Measurements from ENCODE around the gene CAAP1.
"Not testable (repeated sequence)": the region's sequence is repeated elsewhere in the genome, so short reads cannot be mapped to it uniquely, and the experiment has no call there.

CAAP1 gene

GRCh38 chr9:26892251-26893029, at the start of gene CAAP1:
CAAP1 (minus strand) TSS chr9:26892802; CDS start chr9:26892715, 87 bp downstream.
- DNase-seq = peak; percentile 70

- no peak for DNase-seq
Observed at GRCh38 chr9:26940779-26941178, 48.2 kb upstream of the CAAP1 start.

- no peak for DNase-seq
Observed at GRCh38 chr9:26939955-26940711, 47.5 kb upstream of the CAAP1 start.

DNA sequence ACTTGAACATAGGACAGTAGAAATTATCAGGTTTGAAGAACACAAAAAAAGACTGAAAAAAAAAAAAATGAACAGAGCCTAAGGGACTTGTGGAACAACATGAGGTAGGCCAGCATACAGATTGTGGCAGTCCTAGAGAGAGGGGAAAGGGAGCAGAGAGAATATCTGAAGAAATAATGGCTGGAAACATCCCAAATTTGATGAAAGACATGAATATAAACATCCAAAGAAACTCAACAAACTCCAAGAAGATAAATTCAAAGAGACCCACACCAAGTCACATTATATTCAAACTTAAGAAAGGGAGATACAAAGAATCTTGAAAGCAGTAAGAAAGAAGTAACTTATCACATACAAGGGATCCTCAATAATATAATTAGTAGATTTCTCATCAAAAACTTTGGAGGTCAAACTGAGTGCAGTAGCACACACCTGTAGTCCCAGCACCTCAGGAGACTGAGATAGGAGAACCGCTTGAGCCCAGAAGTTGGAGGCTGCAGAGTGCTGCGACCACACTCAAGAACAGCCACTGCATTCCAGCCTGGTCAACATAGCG, 45.3 kb upstream of the CAAP1 start:
- no peak for DNase-seq

DNA sequence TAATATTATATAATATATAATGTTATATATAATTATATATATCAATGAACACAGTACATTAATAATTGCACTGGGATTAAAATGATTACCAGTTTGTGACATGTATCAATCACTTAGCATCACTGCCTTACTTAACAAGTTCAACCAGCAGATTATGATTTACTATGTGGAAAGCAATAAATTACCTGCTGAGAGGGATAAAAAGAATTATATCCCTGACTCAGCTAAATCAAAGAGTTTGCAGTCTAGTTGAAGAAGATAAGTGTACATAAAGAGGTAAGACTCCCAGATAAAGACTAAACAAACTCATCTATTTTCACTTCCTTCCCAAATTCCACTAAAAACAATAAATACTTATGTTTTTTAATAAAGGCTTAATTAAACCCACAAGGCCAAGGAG, 43.2 kb upstream of the CAAP1 start:
- DNase-seq = no peak

GRCh38 chr9:26928902-26929495, 36.4 kb upstream of the CAAP1 start:
- no peak for DNase-seq

DNA sequence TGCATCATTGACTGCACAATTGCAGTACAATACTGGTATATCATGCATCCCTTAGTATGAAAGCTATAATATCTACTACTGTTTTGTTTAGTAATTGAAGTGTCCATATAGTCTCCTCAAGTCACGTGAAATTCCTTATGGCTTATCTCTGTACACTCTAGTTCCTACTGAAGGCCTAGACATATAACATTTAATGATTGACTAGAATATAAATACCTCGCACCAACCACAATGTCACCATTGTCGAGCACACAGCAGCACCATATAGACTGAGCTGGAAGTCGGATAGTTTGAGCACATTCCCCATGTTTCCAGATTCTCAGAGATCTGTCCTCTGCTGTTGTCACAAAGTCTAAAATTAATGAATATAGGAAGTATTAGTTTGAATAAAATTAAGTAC, 33.0 kb upstream of the CAAP1 start:
- no peak for DNase-seq

DNA sequence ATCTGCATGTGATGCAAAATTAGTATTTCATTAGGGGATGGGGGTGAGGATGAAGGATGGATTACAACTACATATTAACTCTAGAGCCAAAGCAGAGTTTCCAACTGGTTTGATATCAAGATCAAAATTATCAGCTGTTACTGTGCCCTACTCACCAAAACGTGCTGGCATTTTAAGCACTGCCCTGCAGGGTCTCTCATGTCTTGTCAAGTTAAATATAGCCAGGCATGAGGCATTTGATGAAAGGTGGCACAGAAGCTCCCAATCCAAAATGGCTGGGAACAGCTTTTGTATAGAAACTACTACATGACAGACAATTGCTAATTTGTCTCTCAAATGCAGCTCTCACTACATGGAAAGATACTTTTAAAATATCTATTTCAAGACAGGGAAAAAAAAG, 27.1 kb upstream of the CAAP1 start:
- DNase-seq = no peak

DNA sequence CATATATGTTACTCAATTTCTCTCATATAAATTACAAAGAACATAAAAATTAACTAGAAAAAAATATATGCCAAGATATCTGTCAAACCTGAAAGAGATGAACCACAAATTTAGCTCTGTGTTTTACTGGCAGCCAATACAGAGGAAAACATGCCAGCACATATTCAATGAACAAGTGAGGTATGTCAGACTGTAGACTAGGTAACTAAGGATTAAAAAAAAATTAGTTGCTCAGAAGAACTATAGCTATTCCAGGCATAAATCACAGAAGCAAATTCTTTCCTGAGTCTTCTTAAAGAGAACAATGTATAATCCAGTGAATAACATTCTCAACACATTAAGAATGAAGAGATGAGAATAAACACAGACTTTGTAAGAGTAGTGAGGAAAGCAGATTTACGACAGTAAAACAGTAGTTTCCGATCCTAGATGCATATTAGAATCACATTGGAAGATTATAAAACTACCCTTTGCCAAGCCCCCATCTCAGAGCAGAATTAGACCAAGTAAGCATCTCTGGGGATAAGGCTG, 20.6 kb upstream of the CAAP1 start:
- no peak for DNase-seq

DNA sequence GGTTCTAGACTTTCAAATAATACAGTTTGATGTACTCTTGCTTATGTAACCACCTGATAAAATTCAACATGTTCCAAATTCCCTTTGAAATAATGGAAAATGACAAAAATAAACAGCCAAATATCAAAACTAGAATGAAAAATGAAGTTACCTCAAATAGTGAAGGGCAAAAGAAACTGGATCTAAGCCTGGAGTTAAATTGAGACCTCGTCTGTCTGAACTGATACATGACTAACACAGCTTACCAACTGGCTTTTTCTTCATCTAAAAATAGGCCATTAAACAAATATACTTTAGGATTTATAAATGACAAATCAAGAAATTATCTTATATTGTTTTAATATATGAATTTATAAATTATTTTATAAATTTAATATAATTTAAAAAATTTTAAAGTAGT, 12.1 kb upstream of the CAAP1 start:
- no peak for DNase-seq

DNA sequence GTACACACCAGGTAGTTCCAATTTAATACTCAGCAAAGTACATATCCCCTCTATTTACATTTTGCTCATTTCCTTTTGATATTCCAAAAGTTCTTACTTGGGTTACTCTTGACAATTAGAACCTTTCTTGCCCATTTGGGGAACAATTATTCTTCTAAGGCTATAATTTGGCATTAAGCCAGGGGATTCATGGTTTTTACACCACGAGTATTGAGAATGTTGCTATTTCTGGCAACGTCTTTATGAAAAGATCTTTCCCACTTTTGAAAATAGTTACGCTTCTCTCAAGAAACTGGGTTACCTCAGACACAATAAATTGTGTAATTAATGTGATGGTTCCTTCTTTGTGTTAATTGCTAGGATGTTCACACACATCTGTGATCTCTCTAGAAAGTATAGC, 11.5 kb upstream of the CAAP1 start:
- DNase-seq = no peak

- no peak for DNase-seq
Observed at GRCh38 chr9:26893030-26893676, 551 bp upstream of the CAAP1 start.

GRCh38 chr9:26891726-26892125, 876 bp downstream of the CAAP1 start:
- no peak for DNase-seq

DNA sequence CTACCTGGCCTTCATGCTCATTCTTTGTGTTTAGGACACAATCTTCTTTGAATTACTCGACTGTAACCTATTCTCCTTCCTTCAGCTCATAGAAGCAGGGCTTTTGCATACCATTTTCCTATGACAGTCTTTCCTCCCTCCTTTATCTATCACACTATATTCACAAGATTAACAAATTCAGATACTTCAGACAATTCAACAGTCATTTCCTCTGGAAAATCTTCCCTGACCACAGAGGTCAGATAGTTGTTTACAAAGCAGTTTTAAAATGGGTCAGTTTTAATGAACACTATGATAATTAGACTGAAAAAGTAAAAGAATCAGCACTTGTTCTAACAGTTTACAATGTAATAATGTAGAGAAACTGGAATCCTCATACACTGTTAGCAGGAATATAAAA, 4.3 kb downstream of the CAAP1 start:
- no peak for DNase-seq

DNA sequence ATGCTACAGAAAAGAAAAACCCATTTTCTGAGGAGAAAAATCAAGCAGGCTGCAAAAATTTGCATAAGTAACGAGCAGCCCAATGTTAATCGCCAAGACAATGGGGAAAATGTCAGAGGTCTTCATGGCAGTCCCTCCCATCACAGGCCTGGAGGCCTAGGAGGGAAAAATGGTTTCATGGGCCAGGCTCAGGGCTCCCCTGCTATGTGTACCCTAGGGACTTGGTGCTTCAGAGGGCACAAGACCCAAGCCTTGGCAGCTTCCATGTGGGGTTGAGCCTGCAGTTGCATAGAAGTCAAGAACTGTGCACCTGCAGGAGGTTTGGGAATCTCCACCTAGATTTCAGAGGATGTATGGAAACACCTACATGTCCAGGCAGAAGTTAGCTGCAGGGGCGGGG, 10.4 kb downstream of the CAAP1 start:
- no peak for DNase-seq

GRCh38 chr9:26880262-26880661, 12.3 kb downstream of the CAAP1 start:
- no peak for DNase-seq

- not testable (repeated sequence) for DNase-seq
Observed at GRCh38 chr9:26875155-26875554, 17.4 kb downstream of the CAAP1 start.

DNA sequence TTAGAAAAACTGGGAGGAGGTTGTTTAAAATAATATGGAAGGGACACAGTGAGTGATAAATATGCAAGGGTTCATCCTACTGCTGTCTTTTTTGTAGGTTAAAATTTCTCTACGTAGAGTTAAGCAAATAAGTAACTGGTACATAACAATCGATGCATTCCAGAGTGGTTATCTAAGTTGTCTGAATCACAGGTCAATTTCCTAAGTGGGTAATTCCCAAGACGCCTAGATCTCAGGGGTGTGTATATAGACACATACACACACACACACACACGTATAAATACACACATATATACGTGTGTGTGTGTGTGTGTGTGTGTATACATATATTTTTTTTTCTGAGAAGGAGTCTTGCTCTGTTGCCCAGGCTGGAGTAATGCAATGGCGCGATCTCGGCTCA, 22.3 kb downstream of the CAAP1 start:
- DNase-seq = no peak

DNA sequence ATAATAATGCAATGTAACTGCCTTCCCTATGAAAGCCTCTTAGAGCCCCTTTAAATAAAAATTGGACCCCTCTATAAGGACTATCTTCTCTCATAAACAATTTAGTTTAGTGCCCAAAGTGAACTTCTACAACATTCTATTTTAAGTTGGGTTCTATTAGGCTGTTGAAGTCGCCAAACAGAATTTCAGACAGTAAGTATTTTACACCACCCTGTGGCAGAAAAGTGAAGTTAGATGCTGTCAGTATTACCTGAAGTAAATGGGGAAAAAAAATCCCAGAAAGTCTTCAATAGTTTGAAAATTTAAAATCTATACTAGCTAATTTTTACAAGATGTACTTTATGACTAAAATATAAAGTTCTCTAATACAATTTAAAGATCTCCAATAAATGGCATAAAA, 29.5 kb downstream of the CAAP1 start:
- no peak for DNase-seq

DNA sequence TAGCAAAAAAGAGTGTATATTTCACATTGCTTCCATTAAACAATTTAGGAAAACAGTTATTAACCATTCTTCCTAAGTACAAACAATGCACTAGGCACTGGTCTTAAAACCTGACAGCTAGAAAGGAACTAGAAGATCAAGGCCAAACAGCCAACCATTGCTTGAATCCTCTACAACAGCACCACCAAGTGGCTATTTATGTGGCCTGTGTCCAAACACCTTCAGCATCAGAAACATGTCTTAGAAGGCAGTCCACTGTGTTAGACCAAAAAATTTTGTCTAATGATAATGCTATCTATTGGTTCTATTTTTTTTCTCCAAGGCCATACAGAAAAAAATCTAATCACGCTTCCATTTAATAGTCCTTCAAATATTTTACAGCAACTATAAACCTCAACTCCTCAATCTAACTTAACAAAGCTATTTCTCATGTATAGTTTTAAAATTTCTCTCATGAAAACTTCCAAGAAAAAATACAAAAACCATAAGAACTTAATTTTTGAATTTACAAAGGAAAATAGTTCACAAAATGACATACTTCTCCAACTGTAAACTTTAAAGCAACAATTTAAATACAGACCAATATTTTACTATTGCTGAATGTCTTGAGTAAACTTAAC, 36.1 kb downstream of the CAAP1 start:
- no peak for DNase-seq

DNA sequence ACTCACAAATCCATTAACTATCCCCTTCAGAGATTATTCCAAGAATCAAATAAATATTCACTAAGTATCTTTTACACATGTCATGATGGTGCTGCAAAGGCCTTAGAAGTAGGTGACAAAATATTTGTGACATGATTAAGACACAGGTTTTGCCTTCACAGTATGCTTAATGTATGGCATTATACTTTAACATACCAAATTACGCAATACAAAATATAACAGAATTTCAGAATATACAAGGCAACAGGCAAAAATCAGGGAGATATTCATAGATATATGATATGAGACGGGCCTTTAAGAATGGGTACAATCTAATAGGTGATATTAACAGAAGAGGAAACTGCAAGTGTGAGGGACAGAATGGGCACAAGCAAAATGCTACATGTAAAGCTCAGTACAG, 41.6 kb downstream of the CAAP1 start:
- DNase-seq = no peak

DNA sequence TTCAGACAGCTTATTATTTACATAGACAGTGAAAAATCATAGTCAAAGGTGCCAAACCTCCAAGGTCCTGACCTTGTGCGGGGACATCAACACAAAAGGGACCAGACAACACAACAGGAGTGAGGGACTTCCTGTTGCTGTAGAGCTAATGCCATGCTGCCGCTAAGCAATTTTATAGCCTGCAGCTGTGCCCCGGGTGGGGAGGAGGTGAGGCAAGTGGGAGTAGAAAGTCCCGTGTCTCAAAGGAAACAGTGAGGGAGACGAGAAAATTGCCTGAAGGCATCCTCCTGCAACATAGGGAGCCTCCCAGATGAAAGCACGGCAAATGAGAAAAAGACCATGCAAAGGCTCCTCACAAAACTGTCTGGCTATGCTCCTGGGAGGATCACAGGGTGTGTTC, 58.8 kb downstream of the CAAP1 start:
- no peak for DNase-seq
